OCI-LY1 (cell line): ENCODE data around the gene ST13.

Experiments used
- CTCF ChIP-seq: fragments of 200-600 bp; sonication (generic), shearing (Covaris generic); IDR thresholded peaks from 2 replicates; pipeline ENCODE4 v1.5.1; 2017; ENCODE audit warnings: mild to moderate bottlenecking, antibody characterized with exemption, low read length, moderate library complexity, mixed read lengths
- EZH2 ChIP-seq: fragments of 200-600 bp; sonication (generic), shearing (Covaris generic); IDR thresholded peaks from 2 replicates; pipeline ENCODE4 v1.8.0; 2017; ENCODE audit warnings: borderline replicate concordance, mixed run types, mild to moderate bottlenecking, antibody characterized with exemption, low read length, moderate library complexity, mixed read lengths

GRCh38 chr22:40874016-40874415 lies 17.6 kb upstream of the ST13 start:
- TF ChIP-seq EZH2 (no peak), CTCF (no peak)
